PFSK-1 (cell line): ENCODE measurements around the gene CACNA1C.

Experiments
- FOXP2 ChIP-seq: optimal IDR thresholded peaks from 2 replicates; pipeline ENCODE3; 2011; ENCODE audit warnings: borderline replicate concordance, control low read depth, inconsistent platforms; ENCODE audit not compliant: insufficient read depth; ENCODE audit errors: extremely low read length, extremely low read depth
- POLR2AphosphoS5 ChIP-seq: IDR thresholded peaks from 2 replicates; pipeline ENCODE4 v1.6.1; 2012; ENCODE audit warnings: low read depth, mild to moderate bottlenecking, control low read depth, low read length, moderate library complexity
- REST ChIP-seq, 2 experiments: IDR thresholded peaks; 2 replicates each; pipeline versions ENCODE4 v1.6.1 to v1.8.0; 2011 to 2012; ENCODE audit warnings: low read depth in 2 of 2, low read length in 2 of 2, control low read depth in 1 of 2, inconsistent platforms in 1 of 2, mild to moderate bottlenecking in 1 of 2, moderate library complexity in 1 of 2; ENCODE audit not compliant: insufficient read depth in 1 of 2
- SIN3A ChIP-seq: IDR thresholded peaks from 2 replicates; pipeline ENCODE4 v1.6.1; 2012; ENCODE audit warnings: mild to moderate bottlenecking, low read length, moderate library complexity, borderline replicate concordance; ENCODE audit not compliant: insufficient read depth
- TAF1 ChIP-seq: IDR thresholded peaks from 2 replicates; pipeline ENCODE4 v1.6.1; 2012; ENCODE audit warnings: low read length, control low read depth, borderline replicate concordance; ENCODE audit not compliant: insufficient read depth

Gene CACNA1C

GRCh38 chr12:2125651-2126522, 73.1 kb downstream of the CACNA1C start:
- no peak for TF ChIP-seq FOXP2
- no peak for TF ChIP-seq TAF1
- no peak for TF ChIP-seq POLR2AphosphoS5
- no peak for TF ChIP-seq SIN3A
- no peak for TF ChIP-seq REST (IDR thresholded peaks at IDR 0.05; ENCODE audit: insufficient read depth in 1 of 2, low read depth in 2 of 2, low read length in 2 of 2)

GRCh38 chr12:2126676-2127406, 74.1 kb downstream of the CACNA1C start:
- no peak for TF ChIP-seq REST (IDR thresholded peaks at IDR 0.05; ENCODE audit: insufficient read depth in 1 of 2, low read depth in 2 of 2, low read length in 2 of 2)
- no peak for TF ChIP-seq TAF1
- TF ChIP-seq POLR2AphosphoS5: no peak
- no peak for TF ChIP-seq SIN3A
- no peak for TF ChIP-seq FOXP2

- TF ChIP-seq TAF1 (no peak), FOXP2 (no peak), REST (IDR thresholded peaks at IDR 0.05; ENCODE audit: insufficient read depth in 1 of 2, low read depth in 2 of 2, low read length in 2 of 2) (no peak), SIN3A (no peak), POLR2AphosphoS5 (no peak)
Observed at GRCh38 chr12:2129076-2129475, 76.3 kb downstream of the CACNA1C start.

- TF ChIP-seq TAF1: no peak
- no peak for TF ChIP-seq REST (IDR thresholded peaks at IDR 0.05; ENCODE audit: insufficient read depth in 1 of 2, low read depth in 2 of 2, low read length in 2 of 2)
- no peak for TF ChIP-seq FOXP2
- TF ChIP-seq POLR2AphosphoS5: no peak
- no peak for TF ChIP-seq SIN3A
Observed at GRCh38 chr12:2136901-2137300, 84.1 kb downstream of the CACNA1C start.
